LNCAP (cell line): ENCODE results near the gene CBL.

Experiments used
- CTCF ChIP-seq: fragments of 450-650 bp; IDR thresholded peaks from 2 replicates; pipeline ENCODE4 v1.5.1; 2017; ENCODE audit warnings: mild to moderate bottlenecking

CBL gene

DNA sequence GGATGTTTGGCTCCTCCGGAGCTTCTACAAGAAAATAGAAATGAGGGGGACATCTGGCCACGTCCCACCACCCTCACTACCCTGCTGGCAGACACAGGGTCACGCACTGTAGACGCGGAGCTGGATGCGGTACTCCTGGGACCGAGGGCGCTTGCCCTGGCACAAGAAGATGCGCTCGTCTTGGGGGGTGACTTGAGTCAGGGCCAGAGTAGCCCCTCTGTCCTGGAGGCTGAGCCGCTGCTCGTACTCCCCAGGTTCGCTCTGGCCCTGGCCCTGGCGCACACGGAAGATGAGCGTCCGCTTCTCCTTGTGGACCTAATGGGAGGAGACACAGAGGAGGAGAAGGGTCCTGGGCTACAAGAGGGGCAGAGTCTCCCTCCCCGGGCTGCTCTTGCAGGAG lies 108.6 kb downstream of the CBL start:
- no peak for TF ChIP-seq CTCF

DNA sequence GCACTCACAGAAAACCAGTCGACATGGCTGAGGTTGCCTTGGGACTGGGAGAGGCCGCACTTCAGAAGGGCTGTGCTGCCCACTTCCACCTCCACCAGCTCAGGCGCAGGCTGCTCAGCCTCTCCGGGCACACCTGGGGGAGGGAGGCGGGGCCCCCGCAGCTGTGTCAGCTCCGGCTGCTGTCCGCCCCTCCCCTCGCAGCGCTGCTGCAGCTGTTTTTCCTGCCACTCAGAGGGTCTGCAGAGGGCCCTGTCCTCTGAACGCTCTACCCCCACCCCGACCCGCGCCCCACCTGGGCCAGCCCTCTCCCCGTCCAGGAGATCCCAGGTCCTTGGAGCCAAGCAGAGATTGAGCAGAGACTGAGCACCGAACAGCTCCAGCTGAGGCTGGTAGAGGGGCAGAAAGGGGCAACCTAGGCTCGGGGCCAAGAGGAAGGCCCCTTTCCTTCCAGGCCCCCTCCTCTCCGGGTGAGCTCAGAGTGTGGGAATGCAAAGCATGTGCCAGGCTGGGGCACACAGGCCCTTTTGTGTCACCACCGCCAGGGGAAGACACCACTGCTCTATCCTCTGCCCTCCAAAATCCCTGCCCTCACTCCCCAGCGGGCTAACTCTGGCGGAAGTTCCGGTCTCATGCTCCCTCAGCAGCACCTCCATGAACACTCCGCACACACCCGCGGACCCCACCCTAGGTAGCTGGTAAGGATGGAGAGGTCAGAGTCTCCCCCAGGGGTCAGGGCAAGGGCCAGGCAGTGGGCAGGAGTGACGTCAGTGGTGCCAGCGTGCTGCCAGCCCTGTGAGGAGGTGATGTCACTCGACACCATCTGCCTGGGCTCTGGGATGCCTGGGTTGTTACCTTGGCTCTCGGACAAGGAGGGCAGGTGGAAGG lies 109.2 kb downstream of the CBL start:
- TF ChIP-seq CTCF, result no peak

DNA sequence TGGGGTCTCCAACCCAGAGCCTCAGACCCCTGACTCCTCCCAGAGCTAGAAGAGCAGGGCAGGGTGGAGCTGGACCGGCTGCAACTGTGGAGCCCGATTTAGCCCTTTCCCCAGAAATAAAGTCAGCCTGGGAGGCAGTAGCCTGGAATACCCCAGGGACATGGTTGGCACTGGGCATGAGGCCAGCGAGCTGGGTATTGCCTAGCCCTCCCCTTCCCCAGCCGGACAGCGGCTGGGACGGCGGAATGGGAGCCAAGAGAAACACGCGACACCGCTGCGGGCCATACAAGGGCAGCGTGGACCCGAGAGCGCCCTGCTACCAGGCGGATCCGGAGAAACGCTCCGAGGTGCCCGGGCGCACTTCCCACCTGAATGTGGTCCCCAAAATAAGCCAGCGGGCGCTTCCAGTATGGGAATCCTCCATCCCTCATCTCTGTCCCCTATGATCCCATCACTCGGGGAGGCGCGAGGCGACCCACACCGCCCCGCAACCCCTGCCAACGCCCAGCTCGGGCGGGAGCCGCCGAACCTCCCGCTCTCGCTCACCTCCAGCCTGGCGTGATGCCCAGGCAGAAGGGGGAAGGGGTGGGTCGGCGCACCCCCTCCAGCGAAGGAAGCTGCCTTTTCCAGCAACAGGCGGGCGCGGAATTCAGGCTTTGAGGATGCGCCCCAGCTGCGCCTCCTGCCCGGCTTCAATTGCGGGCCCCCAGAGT lies 110.0 kb downstream of the CBL start:
- no peak for TF ChIP-seq CTCF

- no peak for TF ChIP-seq CTCF
These were observed 110.8 kb downstream of the CBL start, which contains the start of gene MCAM for GRCh38 chr11:119316729-119317591. MCAM (minus strand) TSS chr11:119317130; CDS start chr11:119317101, 29 bp downstream.

DNA sequence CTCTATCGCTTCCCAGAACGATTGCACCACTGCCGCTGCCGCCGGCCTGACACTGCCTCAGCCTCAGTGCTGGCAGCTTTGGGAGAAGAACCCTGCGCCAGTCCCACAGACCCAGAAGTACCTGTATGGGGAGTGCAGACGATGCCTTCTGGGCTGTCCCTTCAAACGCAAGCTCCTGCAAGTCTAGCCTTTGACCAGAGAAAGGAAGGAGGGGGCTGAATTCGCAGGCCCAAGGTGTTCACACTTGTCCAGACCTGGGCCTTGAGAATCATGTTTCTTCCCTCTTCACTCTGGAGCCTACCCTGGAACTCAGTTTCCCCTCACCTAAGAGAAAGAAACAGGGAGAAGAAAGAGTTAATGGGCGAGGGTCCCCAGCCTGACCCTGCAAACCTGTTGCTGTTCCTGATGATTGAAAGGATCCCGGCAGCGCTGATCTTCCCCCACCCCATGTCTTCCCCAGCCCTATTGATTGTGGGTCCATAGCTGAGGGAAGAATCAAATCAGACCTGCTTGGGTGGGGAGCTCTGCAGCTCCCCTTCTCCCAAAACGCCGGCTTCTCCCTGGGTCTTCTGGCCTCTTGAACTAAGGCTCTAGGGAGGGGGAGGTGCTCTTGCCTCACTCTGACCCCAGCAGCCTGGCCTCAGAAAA lies 111.6 kb downstream of the CBL start:
- no peak for TF ChIP-seq CTCF

GRCh38 chr11:119318240-119319135 lies 112.3 kb downstream of the CBL start:
- no peak for TF ChIP-seq CTCF
